Thoracic aorta (tissue), 2 donors: Measurements from ENCODE around the gene ADAMTS2. TPM values are rescaled to one million over a fixed set of nuclear protein-coding genes. Genes with fewer than 3 reads are reported as not detected.

Experiments used
- ATAC-seq: fragments of 150-250 bp; one replicate; pipeline ENCODE4 v1.8.0; 2017; ENCODE audit warnings: low read depth; ENCODE audit not compliant: insufficient number of reproducible peaks, low FRiP score
- DNase-seq: peaks from one replicate; pipeline ENCODE4 v3.0.0-alpha.2; 2020; ENCODE audit warnings: low spot score
- H3K27ac ChIP-seq, 2 donors: fragments of 200-600 bp; sonication (generic); 1 replicate in 1 of 2; 2 replicates in 1 of 2; pipeline ENCODE4 v1.5.1; 2016; ENCODE audit warnings: mild to moderate bottlenecking in 2 of 2, moderate library complexity in 2 of 2
- H3K27me3 ChIP-seq: fragments of 200-600 bp; sonication (generic); replicated peaks from 2 replicates; pipeline ENCODE4 v1.6.0; 2016; ENCODE audit warnings: mild to moderate bottlenecking; ENCODE audit not compliant: insufficient read depth
- H3K36me3 ChIP-seq: fragments of 200-600 bp; sonication (generic); one replicate; pipeline ENCODE4 v1.5.1; 2016
- H3K4me1 ChIP-seq, 2 donors: fragments of 200-600 bp; sonication (generic); 1 replicate in 1 of 2; 2 replicates in 1 of 2; pipeline versions ENCODE4 v1.5.1 to v1.6.0; 2016; ENCODE audit warnings: low read depth in 2 of 2, mild to moderate bottlenecking in 1 of 2; ENCODE audit not compliant: control insufficient read depth in 1 of 2
- H3K4me3 ChIP-seq: fragments of 200-600 bp; sonication (generic); 2 replicates; pipeline ENCODE4 v1.5.1; 2016; ENCODE audit warnings: mild to moderate bottlenecking
- H3K9me3 ChIP-seq: fragments of 200-600 bp; sonication (generic); 2 replicates; pipeline ENCODE4 v1.5.1; 2016
- total RNA-seq, 2 donors: library from RNA; depleted of rRNA; stranded (reverse); fragments of >200 nt; gene quantifications; one replicate each; pipeline versions ENCODE4 v1.1.0 to v1.2.3, GENCODE V29; 2016
- TF ChIP-seq, protein P1 (sequence below): fragments of 200-600 bp; sonication (generic); IDR thresholded peaks from one replicate; pipeline ENCODE4 v1.5.1; 2019; ENCODE audit warnings: antibody characterized with exemption

The ADAMTS2 gene
- total RNA-seq, 2 donors from 2014 or later, result 34.4 to 60.7 TPM

DNA sequence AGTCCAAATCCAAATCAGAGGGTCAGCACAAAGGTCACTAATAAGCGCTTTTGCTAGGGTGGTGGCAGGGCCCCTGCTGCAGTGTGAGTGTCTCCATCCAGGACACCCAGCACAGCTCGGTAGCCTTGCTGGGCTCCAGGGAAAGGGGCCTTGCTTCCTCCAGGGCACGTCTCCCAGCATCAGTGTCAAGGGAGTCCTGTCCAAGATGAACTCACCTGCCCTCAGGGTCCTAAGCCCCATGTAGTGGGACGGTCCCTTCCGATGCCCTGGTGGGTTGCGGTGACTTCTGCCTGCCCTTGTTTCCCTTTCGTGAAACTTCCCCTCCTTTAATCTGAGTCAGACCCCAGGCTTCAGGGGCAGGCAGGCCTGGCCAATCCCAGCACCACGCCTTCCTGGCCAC lies 183.4 kb downstream of the ADAMTS2 start:
- TF ChIP-seq, protein P1, sequence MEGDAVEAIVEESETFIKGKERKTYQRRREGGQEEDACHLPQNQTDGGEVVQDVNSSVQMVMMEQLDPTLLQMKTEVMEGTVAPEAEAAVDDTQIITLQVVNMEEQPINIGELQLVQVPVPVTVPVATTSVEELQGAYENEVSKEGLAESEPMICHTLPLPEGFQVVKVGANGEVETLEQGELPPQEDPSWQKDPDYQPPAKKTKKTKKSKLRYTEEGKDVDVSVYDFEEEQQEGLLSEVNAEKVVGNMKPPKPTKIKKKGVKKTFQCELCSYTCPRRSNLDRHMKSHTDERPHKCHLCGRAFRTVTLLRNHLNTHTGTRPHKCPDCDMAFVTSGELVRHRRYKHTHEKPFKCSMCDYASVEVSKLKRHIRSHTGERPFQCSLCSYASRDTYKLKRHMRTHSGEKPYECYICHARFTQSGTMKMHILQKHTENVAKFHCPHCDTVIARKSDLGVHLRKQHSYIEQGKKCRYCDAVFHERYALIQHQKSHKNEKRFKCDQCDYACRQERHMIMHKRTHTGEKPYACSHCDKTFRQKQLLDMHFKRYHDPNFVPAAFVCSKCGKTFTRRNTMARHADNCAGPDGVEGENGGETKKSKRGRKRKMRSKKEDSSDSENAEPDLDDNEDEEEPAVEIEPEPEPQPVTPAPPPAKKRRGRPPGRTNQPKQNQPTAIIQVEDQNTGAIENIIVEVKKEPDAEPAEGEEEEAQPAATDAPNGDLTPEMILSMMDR, result no peak
- Histone ChIP-seq H3K4me1 (peaks cover 0 to 2% of the 10 kb centered on the region in 2 donors), H3K27me3 (no peaks in the 10 kb centered on the region), H3K9me3 (no peaks in the 10 kb centered on the region), H3K27ac (no peak overlapping the region), H3K36me3 (no peaks in the 10 kb centered on the region), H3K4me3 (no peak overlapping the region)
- ATAC-seq (no peak), DNase-seq (no peak)

DNA sequence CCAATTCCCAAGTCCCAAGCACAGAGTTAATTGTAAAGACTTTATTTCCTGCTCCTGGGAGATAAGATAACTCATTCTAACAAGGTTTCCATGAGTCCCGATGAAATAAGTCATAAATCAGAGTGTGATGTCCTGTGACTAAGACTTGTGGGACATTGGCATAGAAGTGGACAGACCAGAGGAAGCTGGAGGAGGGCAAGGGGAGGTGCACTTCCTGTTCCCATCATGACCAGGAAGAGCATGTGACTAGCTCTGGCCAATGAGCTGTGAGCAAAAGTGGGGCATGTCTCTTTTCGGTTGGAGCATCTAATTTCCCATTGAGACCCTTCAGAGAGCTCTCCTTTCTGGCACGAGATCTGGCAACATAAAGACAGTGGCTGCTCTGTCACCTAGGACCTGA lies 184.7 kb downstream of the ADAMTS2 start:
- Histone ChIP-seq H3K27ac (no peak overlapping the region), H3K36me3 (no peaks in the 10 kb centered on the region), H3K4me1 (no peaks in the 10 kb centered on the region), H3K27me3 (no peaks in the 10 kb centered on the region), H3K9me3 (no peaks in the 10 kb centered on the region), H3K4me3 (no peak overlapping the region)
- no peak for DNase-seq
- TF ChIP-seq, protein P1, result no peak
- no peak for ATAC-seq

DNA sequence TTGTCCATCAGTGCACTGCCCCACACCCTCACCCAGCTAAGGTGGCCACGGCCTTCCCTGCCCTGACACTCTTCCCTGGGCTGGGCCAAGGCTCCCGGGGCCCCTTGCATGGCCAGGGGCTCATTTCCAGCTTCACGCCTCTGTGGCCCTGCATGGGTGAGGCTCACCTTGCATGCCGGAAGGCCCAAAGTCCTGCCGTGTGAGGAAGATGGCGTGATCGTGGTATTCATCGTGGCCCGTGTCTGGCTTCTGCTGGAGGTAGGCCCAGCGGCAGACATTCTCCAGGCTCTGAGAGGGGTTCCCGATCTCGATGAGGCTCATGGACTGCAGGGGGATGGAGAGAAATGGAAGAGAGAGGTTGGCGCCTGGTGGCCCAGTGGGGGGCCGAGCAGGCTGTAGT lies 186.7 kb downstream of the ADAMTS2 start:
- Histone ChIP-seq H3K9me3 (no peaks in the 10 kb centered on the region), H3K27ac (no peak overlapping the region), H3K4me1 (no peaks in the 10 kb centered on the region), H3K27me3 (no peaks in the 10 kb centered on the region), H3K36me3 (no peaks in the 10 kb centered on the region), H3K4me3 (no peak overlapping the region)
- TF ChIP-seq, protein P1, result no peak
- ATAC-seq (no peak), DNase-seq (no peak)

DNA sequence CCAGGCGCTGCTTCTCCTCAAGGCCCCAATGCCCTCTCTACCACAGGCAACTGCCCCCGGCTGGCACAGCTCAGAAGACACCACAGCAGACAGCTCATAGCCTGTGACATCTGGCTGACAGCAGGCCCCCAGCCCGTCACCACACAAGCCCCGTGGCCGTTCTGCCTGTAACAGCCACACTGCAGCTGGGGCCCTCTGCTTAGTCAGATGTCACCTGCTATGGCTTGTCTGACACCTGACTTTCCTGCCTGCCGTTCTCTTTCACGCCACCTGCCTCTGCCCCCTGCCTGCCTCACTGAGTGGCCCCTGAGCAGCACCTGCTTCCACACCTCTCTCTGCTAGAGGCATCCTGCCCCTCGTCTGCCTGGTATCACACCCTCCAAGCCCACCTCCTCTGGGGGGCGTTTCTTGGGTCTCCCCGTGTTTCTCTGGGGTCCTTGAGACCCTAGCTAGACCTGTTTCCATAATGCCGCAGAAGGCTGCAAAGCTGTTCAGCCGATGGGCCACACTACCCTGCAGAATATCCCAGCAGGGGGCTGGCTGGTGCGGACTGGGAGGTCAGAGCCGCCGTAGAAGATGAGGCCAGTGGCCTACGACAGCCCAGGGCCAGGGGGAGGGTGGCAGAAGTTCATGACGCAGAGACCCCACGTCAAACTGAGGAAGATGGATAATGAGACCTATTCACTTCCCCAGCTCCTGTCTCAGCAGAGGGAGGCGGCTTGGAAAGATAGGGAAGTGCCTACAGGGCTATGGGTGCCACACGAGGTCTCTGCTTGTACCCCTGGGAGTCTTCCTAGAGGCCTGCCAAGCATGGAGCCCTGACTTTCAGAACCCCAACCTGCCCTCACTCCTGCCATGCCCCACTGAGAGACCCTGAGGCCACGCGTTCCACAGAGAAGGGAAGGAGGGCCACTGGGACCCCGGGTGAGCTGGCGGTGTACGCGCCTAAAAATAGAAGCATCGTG lies 190.0 kb downstream of the ADAMTS2 start:
- H3K27me3 ChIP-seq, result no peaks in the 10 kb centered on the region
- ATAC-seq (no peak), DNase-seq (no peak)
- TF ChIP-seq, protein P1, result no peak
- no peaks in the 10 kb centered on the region for H3K36me3 ChIP-seq
- H3K9me3 ChIP-seq, result no peaks in the 10 kb centered on the region
- H3K27ac ChIP-seq, result no peak overlapping the region
- H3K4me3 ChIP-seq, result no peak overlapping the region
- H3K4me1 ChIP-seq, result no peaks in the 10 kb centered on the region

DNA sequence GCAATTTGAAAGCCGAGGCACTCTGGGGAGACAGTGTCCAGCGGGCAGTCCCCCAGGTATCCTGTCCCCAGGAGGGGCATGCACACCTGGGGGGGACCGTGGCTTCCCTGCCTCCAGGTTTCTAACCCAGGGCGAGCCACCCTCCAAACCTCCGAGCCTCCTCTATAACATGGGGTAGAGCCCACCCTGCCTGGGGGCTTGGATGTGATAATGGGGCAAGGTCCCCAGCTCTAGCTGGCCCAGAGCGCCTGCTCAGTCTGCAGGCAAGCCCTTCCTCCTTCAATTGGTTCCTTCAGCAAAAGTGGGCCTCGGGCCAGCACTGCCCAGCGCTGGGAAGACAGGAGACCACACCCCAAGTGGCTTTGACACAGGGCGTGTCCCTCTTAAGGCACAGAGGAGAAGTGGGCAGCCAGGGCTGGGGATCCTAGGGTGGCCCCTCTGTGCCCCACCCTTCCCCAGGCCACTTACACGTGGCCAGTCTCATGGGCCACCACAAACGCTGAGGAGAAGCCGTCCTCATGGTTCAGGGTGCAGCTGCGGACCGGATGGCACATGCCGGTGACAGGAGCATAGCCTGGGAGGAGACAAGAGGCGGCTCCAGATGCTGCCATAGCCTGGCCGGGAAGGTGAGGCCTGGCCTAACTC lies 190.8 kb downstream of the ADAMTS2 start:
- Histone ChIP-seq H3K4me3 (no peak overlapping the region), H3K4me1 (no peaks in the 10 kb centered on the region), H3K27ac (no peak overlapping the region), H3K27me3 (no peaks in the 10 kb centered on the region), H3K36me3 (no peaks in the 10 kb centered on the region), H3K9me3 (no peaks in the 10 kb centered on the region)
- DNase-seq (no peak), ATAC-seq (no peak)
- TF ChIP-seq, protein P1, result no peak
